Upper lobe of left lung (tissue), 4 donors: Measurements from ENCODE around the gene ADGRG3.

Experiments
- CTCF ChIP-seq, 6 experiments: fragments of 450-650 bp in 4 of 6; fragments of 200-600 bp in 2 of 6; sonication (generic) in 2 of 6; IDR thresholded peaks; one replicate each; pipeline ENCODE4 v1.5.1; 2016 to 2019; ENCODE audit warnings: antibody characterized with exemption in 6 of 6
- POLR2A ChIP-seq, 4 donors: fragments of 450-650 bp; IDR thresholded peaks; one replicate each; pipeline ENCODE4 v1.5.1; 2016 to 2017; ENCODE audit warnings: antibody characterized with exemption in 4 of 4, mild to moderate bottlenecking in 2 of 4

- TF ChIP-seq CTCF (IDR thresholded peaks at IDR 0.05) (no peak), POLR2A (IDR thresholded peaks at IDR 0.05) (no peak)
Observed at GRCh38 chr16:57708168-57708567, 40.1 kb downstream of the ADGRG3 start.
